Thymus (tissue), 14 donors: Measurements from ENCODE around the gene BLTP3B. TPM values are rescaled to one million over a fixed set of nuclear protein-coding genes. Genes with fewer than 3 reads are reported as not detected.
A peak's percentile ranks its signal among the peaks of the same experiment; 100 is the strongest.
"Not testable (repeated sequence)": the region's sequence is repeated elsewhere in the genome, so short reads cannot be mapped to it uniquely, and the experiment has no call there.

Experiments used
- DNase-seq, 9 donors: peaks; one replicate each; pipeline ENCODE4 v3.0.0-alpha.2; 2013; ENCODE audit warnings: low spot score in 9 of 9, low read depth in 6 of 9, missing footprints in 1 of 9
- H3K27ac ChIP-seq, 2 donors: one replicate each; pipeline ENCODE4 v1.5.1; 2013; ENCODE audit warnings: control low read depth in 1 of 2, low read depth in 1 of 2, low read length in 1 of 2, mild to moderate bottlenecking in 1 of 2, moderate library complexity in 1 of 2
- H3K27me3 ChIP-seq, 2 donors: one replicate each; pipeline ENCODE4 v1.5.1; 2013; ENCODE audit warnings: low read length in 1 of 2; ENCODE audit not compliant: control insufficient read depth in 2 of 2, insufficient read depth in 1 of 2
- H3K36me3 ChIP-seq, 2 donors: one replicate each; pipeline ENCODE4 v1.5.1; 2013; ENCODE audit warnings: low read length in 1 of 2, mild to moderate bottlenecking in 1 of 2, moderate library complexity in 1 of 2; ENCODE audit not compliant: control insufficient read depth in 2 of 2, insufficient read depth in 2 of 2
- H3K4me1 ChIP-seq, 2 donors: one replicate each; pipeline ENCODE4 v1.5.1; 2013; ENCODE audit warnings: low read length in 2 of 2; ENCODE audit not compliant: control insufficient read depth in 2 of 2, insufficient read depth in 2 of 2
- H3K4me3 ChIP-seq, 2 donors: one replicate each; pipeline ENCODE4 v1.5.1; 2013; ENCODE audit warnings: low read length in 2 of 2, control low read depth in 1 of 2, mild to moderate bottlenecking in 1 of 2
- H3K9me3 ChIP-seq, 2 donors: one replicate each; pipeline ENCODE4 v1.5.1; 2013; ENCODE audit warnings: low read length in 1 of 2, mild to moderate bottlenecking in 1 of 2; ENCODE audit not compliant: control insufficient read depth in 2 of 2, insufficient read depth in 1 of 2
- WGBS: extraction: QIAGEN DNeasy Blood & Tissue Kit; methylation state at CpG from one replicate; pipeline ENCODE4 v1.1.7; 2013; 5-methylcytosine and 5-hydroxymethylcytosine counted together
- long read RNA-seq, 10 donors: transcript quantifications; one replicate each; lab custom pipeline, GENCODE V29; 2026
- polyA plus RNA-seq: library from polyadenylated mRNA; stranded (reverse); fragments of 200-250 nt; gene quantifications from one replicate; pipeline ENCODE4 v1.2.3, GENCODE V29; 2013
- total RNA-seq: library from RNA; stranded (reverse); fragments of 120-200 nt; gene quantifications from one replicate; pipeline ENCODE4 v1.2.4, GENCODE V29; 2013
- donor health status: healthy.

Gene BLTP3B
- total RNA-seq: 15.5 TPM
- polyA plus RNA-seq: 9.5 TPM
- long read RNA-seq, donor 1: 0 reads
- long read RNA-seq, donor 2: 0 reads
- long read RNA-seq, donor 3: 0 reads
- long read RNA-seq, donor 4: 0 reads
- long read RNA-seq, donor 5: 0 reads
- long read RNA-seq, donor 6: 0 reads
- long read RNA-seq, donor 7: 0 reads
- long read RNA-seq, donor 8, full-length matches to known transcripts: 1 of 1 reads
- long read RNA-seq, donor 8, partial matches to known transcripts: 0 of 1 reads
- long read RNA-seq, donor 8, other reads (novel, unspliced or antisense): 0 of 1 reads
- long read RNA-seq, donor 9, full-length matches to known transcripts: 2 of 2 reads
- long read RNA-seq, donor 9, partial matches to known transcripts: 0 of 2 reads
- long read RNA-seq, donor 9, other reads (novel, unspliced or antisense): 0 of 2 reads
- long read RNA-seq, donor 10: 0 reads

- DNase-seq: peak; percentile 34 to 89 (median 73)
- WGBS: 30% methylated on average over 35 of the region's 35 CpGs
- peak within 1 kb of the TSS; percentile 66 to 94 for H3K4me3 ChIP-seq
- H3K27me3 ChIP-seq: no peaks in the 10 kb centered on the region
- H3K27ac ChIP-seq: peak within 1 kb of the TSS; percentile 84 to 85
- H3K4me1 ChIP-seq: peaks cover 2 to 13% of the 10 kb centered on the region in 2 donors
- no peaks in the 10 kb centered on the region for H3K36me3 ChIP-seq
- H3K9me3 ChIP-seq: no peaks in the 10 kb centered on the region
Measured at GRCh38 chr12:100142851-100143559, at the start of gene BLTP3B. BLTP3B (minus strand) TSS chr12:100142874; CDS start chr12:100142635, 239 bp downstream.

GRCh38 chr12:100189636-100190394 lies 47.1 kb upstream of the BLTP3B start:
- 93% methylated on average over 13 of the region's 13 CpGs for WGBS
- peaks cover 0 to 2% of the 10 kb centered on the region in 2 donors for H3K4me1 ChIP-seq

GRCh38 chr12:100188888-100189635 lies 46.4 kb upstream of the BLTP3B start:
- not testable (repeated sequence) for H3K4me1 ChIP-seq, H3K4me3 ChIP-seq, H3K27ac ChIP-seq, DNase-seq, H3K27me3 ChIP-seq, H3K9me3 ChIP-seq
- H3K36me3 ChIP-seq: peaks cover 0 to 13% of the 10 kb centered on the region in 2 donors
- 88% methylated on average over 11 of the region's 11 CpGs for WGBS

More at GRCh38 chr12:100189636-100190394, 47.1 kb upstream of the BLTP3B start:
- DNase-seq: no peak
- no peaks in the 10 kb centered on the region for H3K27me3 ChIP-seq
- H3K36me3 ChIP-seq: peaks cover 3 to 17% of the 10 kb centered on the region in 2 donors
- H3K9me3 ChIP-seq: no peaks in the 10 kb centered on the region
- H3K27ac ChIP-seq: no peak overlapping the region
- no peak overlapping the region for H3K4me3 ChIP-seq

GRCh38 chr12:100187857-100188519 lies 45.3 kb upstream of the BLTP3B start:
- DNase-seq: no peak
- over 99% methylated on average over 5 of the region's 5 CpGs for WGBS
- no peak overlapping the region for H3K4me3 ChIP-seq
- peaks cover 0 to 2% of the 10 kb centered on the region in 2 donors for H3K4me1 ChIP-seq
- no peaks in the 10 kb centered on the region for H3K9me3 ChIP-seq
- H3K36me3 ChIP-seq: peaks cover 0 to 13% of the 10 kb centered on the region in 2 donors
- H3K27ac ChIP-seq: no peak overlapping the region
- no peaks in the 10 kb centered on the region for H3K27me3 ChIP-seq

- Histone ChIP-seq H3K27me3 (no peaks in the 10 kb centered on the region), H3K9me3 (no peaks in the 10 kb centered on the region), H3K4me3 (no peak overlapping the region), H3K27ac (no peak overlapping the region), H3K36me3 (peaks cover 0 to 13% of the 10 kb centered on the region in 2 donors), H3K4me1 (peaks cover 0 to 2% of the 10 kb centered on the region in 2 donors)
- WGBS: 98% methylated on average over 5 of the region's 5 CpGs
- no peak for DNase-seq
Measured at GRCh38 chr12:100187068-100187467, 44.4 kb upstream of the BLTP3B start.

- Histone ChIP-seq H3K4me1 (peaks cover 0 to 2% of the 10 kb centered on the region in 2 donors), H3K36me3 (peaks cover 0 to 10% of the 10 kb centered on the region in 2 donors), H3K4me3 (no peak overlapping the region), H3K27me3 (no peaks in the 10 kb centered on the region), H3K9me3 (no peaks in the 10 kb centered on the region), H3K27ac (no peak overlapping the region)
- no peak for DNase-seq
- 92% methylated on average over 6 of the region's 6 CpGs for WGBS
Measured at GRCh38 chr12:100186071-100186470, 43.4 kb upstream of the BLTP3B start.

- 83% methylated on average over 5 of the region's 5 CpGs for WGBS
- H3K4me3 ChIP-seq: no peak overlapping the region
- no peaks in the 10 kb centered on the region for H3K27me3 ChIP-seq
- DNase-seq: peak in 1 of 9 donors; percentile 20
- no peak overlapping the region for H3K27ac ChIP-seq
- H3K36me3 ChIP-seq: peaks cover 0 to 10% of the 10 kb centered on the region in 2 donors
- H3K9me3 ChIP-seq: no peaks in the 10 kb centered on the region
- H3K4me1 ChIP-seq: peaks cover 0 to 2% of the 10 kb centered on the region in 2 donors
Measured at GRCh38 chr12:100185361-100185894, 42.8 kb upstream of the BLTP3B start.
